GM12878 (cell line): ENCODE data around the gene TMEM161A. TPM values are rescaled to one million over a fixed set of nuclear protein-coding genes. Genes with fewer than 3 reads are reported as not detected.

ENCODE experiments used
- ATF7 ChIP-seq: fragments of 450-650 bp; IDR thresholded peaks from 2 replicates; pipeline ENCODE4 v1.6.1; 2016; ENCODE audit warnings: low read depth, mild to moderate bottlenecking
- BACH1 ChIP-seq: fragments of 450-650 bp; IDR thresholded peaks from 2 replicates; pipeline ENCODE4 v1.6.1; 2017; ENCODE audit warnings: mild to moderate bottlenecking, borderline replicate concordance
- BCL11A ChIP-seq: IDR thresholded peaks from 2 replicates; pipeline ENCODE4 v1.6.1; 2011; ENCODE audit warnings: low read depth, low read length
- CBFB ChIP-seq: IDR thresholded peaks from 2 replicates; pipeline ENCODE4 v1.6.1; 2016; ENCODE audit warnings: antibody characterized with exemption, low read depth
- CBX3 ChIP-seq: fragments of 200-600 bp; sonication (generic); IDR thresholded peaks from 2 replicates; pipeline ENCODE4 v1.6.1; 2016; ENCODE audit warnings: low read depth, borderline replicate concordance
- EED ChIP-seq: sonication (generic); IDR thresholded peaks from 2 replicates; pipeline ENCODE4 v1.6.1; 2016; ENCODE audit warnings: antibody characterized with exemption, low read depth
- EP300 ChIP-seq, 2 experiments: fragments of 150-350 bp in 1 of 2; IDR thresholded peaks; 2 replicates each; pipeline ENCODE4 v1.6.1; 2011 to 2012; ENCODE audit warnings: low read depth in 2 of 2, low read length in 2 of 2, borderline replicate concordance in 1 of 2, improper control_type of control experiment in 1 of 2, inconsistent platforms in 1 of 2; ENCODE audit not compliant: control insufficient read depth in 1 of 2
- ESRRA ChIP-seq: IDR thresholded peaks from 2 replicates; pipeline ENCODE4 v1.6.1; 2012; ENCODE audit warnings: mild to moderate bottlenecking, low read length, improper control_type of control experiment
- FOXM1 ChIP-seq: IDR thresholded peaks from 2 replicates; pipeline ENCODE4 v1.6.1; 2012; ENCODE audit warnings: low read depth, mild to moderate bottlenecking, inconsistent platforms, low read length, moderate library complexity
- GATAD2B ChIP-seq: fragments of 450-650 bp; conservative IDR thresholded peaks from 2 replicates; pipeline ENCODE4 v1.6.1; 2017; ENCODE audit warnings: low read depth, mild to moderate bottlenecking, moderate library complexity
- HSF1 ChIP-seq: fragments of 150-350 bp; IDR thresholded peaks from 2 replicates; pipeline ENCODE4 v1.6.1; 2014; ENCODE audit warnings: mild to moderate bottlenecking, low read depth, low read length
- IRF4 ChIP-seq: IDR thresholded peaks from 2 replicates; pipeline ENCODE4 v1.6.1; 2011; ENCODE audit warnings: low read depth, low read length
- KDM1A ChIP-seq: fragments of 200-600 bp; sonication (generic); IDR thresholded peaks from 2 replicates; pipeline ENCODE4 v1.6.1; 2016; ENCODE audit warnings: borderline replicate concordance
- NBN ChIP-seq: fragments of 450-650 bp; IDR thresholded peaks from 2 replicates; pipeline ENCODE4 v1.6.1; 2016
- NRF1 ChIP-seq: conservative IDR thresholded peaks from 2 replicates; pipeline ENCODE4 v1.6.1; 2011; ENCODE audit warnings: mild to moderate bottlenecking, low read depth, low read length, improper control_type of control experiment
- PAX8 ChIP-seq: fragments of 450-650 bp; IDR thresholded peaks from 2 replicates; pipeline ENCODE4 v1.6.1; 2017; ENCODE audit warnings: mild to moderate bottlenecking, moderate library complexity
- PML ChIP-seq: IDR thresholded peaks from 2 replicates; pipeline ENCODE4 v1.6.1; 2012; ENCODE audit warnings: low read length, inconsistent platforms
- POLR2A ChIP-seq: IDR thresholded peaks from 2 replicates; pipeline ENCODE4 v1.6.1; 2011; ENCODE audit warnings: low read depth, mild to moderate bottlenecking, low read length
- POU2F2 ChIP-seq: IDR thresholded peaks from 3 replicates; pipeline ENCODE4 v1.6.1; 2011; ENCODE audit warnings: low read depth, mild to moderate bottlenecking, low read length, borderline replicate concordance
- RELB ChIP-seq: fragments of 450-650 bp; IDR thresholded peaks from 2 replicates; pipeline ENCODE4 v1.6.1; 2017; ENCODE audit warnings: low read depth, mild to moderate bottlenecking, moderate library complexity
- SMARCA5 ChIP-seq: fragments of 450-650 bp; IDR thresholded peaks from 2 replicates; pipeline ENCODE4 v1.6.1; 2017; ENCODE audit warnings: mild to moderate bottlenecking
- SPI1 ChIP-seq: IDR thresholded peaks from 2 replicates; pipeline ENCODE4 v1.6.1; 2011; ENCODE audit warnings: low read depth, mild to moderate bottlenecking, low read length, moderate library complexity, borderline replicate concordance; ENCODE audit not compliant: insufficient read depth
- TAF1 ChIP-seq: IDR thresholded peaks from 2 replicates; pipeline ENCODE4 v1.6.1; 2011; ENCODE audit warnings: mild to moderate bottlenecking, low read depth, low read length, borderline replicate concordance
- TCF3 ChIP-seq: IDR thresholded peaks from 2 replicates; pipeline ENCODE4 v1.6.1; 2012; ENCODE audit warnings: low read depth, mild to moderate bottlenecking, low read length, borderline replicate concordance; ENCODE audit not compliant: insufficient read depth
- USF2 ChIP-seq: IDR thresholded peaks from 2 replicates; pipeline ENCODE4 v1.6.1; 2011; ENCODE audit warnings: low read depth, low read length, improper control_type of control experiment, borderline replicate concordance
- ZNF274 ChIP-seq: IDR thresholded peaks from one replicate; pipeline ENCODE4 v1.8.0; 2011; ENCODE audit not compliant: insufficient read length, insufficient read depth
- ZZZ3 ChIP-seq: IDR thresholded peaks from 2 replicates; pipeline ENCODE4 v1.6.1; 2011; ENCODE audit warnings: low read depth; ENCODE audit not compliant: control insufficient read depth, insufficient read length
- polyA plus RNA-seq, 11 experiments: library from polyadenylated mRNA; depleted of rRNA in 4 of 11; unstranded in 6 of 11; stranded (reverse) in 5 of 11; fragments of >200 nt; fragmentation: Nextera tagmentation in 4 of 11; fragmentation: Illumina TruSeq in 1 of 11; extraction: Ambion mirVana in 4 of 11; extraction: Trizol in 1 of 11; gene quantifications; 1 replicate in 1 of 11; 2 replicates in 10 of 11; pipeline versions ENCODE4 v1.2.1 to v1.2.3, GENCODE V29; 2011 to 2016; ENCODE audit warnings: inconsistent platforms in 2 of 11, missing spikeins in 2 of 11, low read depth in 1 of 11
- total RNA-seq, 4 experiments: library from RNA; depleted of rRNA in 3 of 4; stranded (reverse); fragments of >200 nt in 3 of 4; fragmentation: Illumina TruSeq in 1 of 4; extraction: Trizol in 1 of 4; gene quantifications; 2 replicates each; pipeline versions ENCODE4 v1.2.1 to v1.2.3, GENCODE V29; 2013 to 2021

Gene TMEM161A
- total and polyA plus RNA-seq, 10 of the 15 experiments (the other 5 are each of a cell fraction or from before 2014, with no cell fraction given) = 1.1 to 37.1 (median 19.0) TPM

GRCh38 chr19:19160461-19161035, 22.3 kb upstream of the TMEM161A start (continued):
- TF ChIP-seq PAX8 (no peak), SMARCA5 (peak; percentile 59), ZNF274 (no peak), TAF1 (no peak), NBN (no peak; the same call in 1 of the 2 replicates), ZZZ3 (no peak), PML (no peak), KDM1A (no peak), ATF7 (no peak), FOXM1 (no peak), NRF1 (no peak), GATAD2B (peak; percentile 93), HSF1 (no peak), POLR2A (no peak), EED (peak; percentile 82), ESRRA (no peak), SPI1 (peak; percentile 93), USF2 (no peak), IRF4 (no peak), CBX3 (no peak), POU2F2 (no peak), BCL11A (peak; percentile 74), CBFB (peak; percentile 77; the same call in 1 of the 2 replicates), RELB (0 out of 2 replicates have a peak, but pooled peaks have one; percentile 26), EP300 (IDR thresholded peaks at IDR 0.05; ENCODE audit: borderline replicate concordance in 1 of 2, control insufficient read depth in 1 of 2, low read depth in 2 of 2, low read length in 2 of 2) (peak in 1 of 2 experiments; percentile 38; a peak in 2 of 4 replicates), TCF3 (peak; percentile 78; the same call in 1 of the 2 replicates), BACH1 (no peak)
